Measurements from ENCODE around the gene TRIM61. TPM values are rescaled to one million over a fixed set of nuclear protein-coding genes. Genes with fewer than 3 reads are reported as not detected.
"Not testable (repeated sequence)": the region's sequence is repeated elsewhere in the genome, so short reads cannot be mapped to it uniquely, and the experiment has no call there.

TRIM61 gene
- total RNA-seq = 0.62 TPM

GRCh38 chr4:164977243-164978164 lies at the start of gene TRIM61:
Gene TRIM61, minus strand, starts transcription at chr4:164977657. Its CDS starts 7,655 bp downstream, at chr4:164970002.
- DNase-seq (ENCODE audit: low spot score) = no peak
- ATAC-seq = peak; percentile 80
- intact Hi-C loops (cut with DNase I) = no loop called here

GRCh38 chr4:165025782-165026181 lies 48.3 kb upstream of the TRIM61 start:
- DNase-seq (ENCODE audit: low spot score); intact Hi-C loops (cut with DNase I); ATAC-seq: not testable (repeated sequence)

GRCh38 chr4:165019995-165020394 lies 42.5 kb upstream of the TRIM61 start:
- ATAC-seq; intact Hi-C loops (cut with DNase I); DNase-seq (ENCODE audit: low spot score): not testable (repeated sequence)

GRCh38 chr4:165016971-165017370 lies 39.5 kb upstream of the TRIM61 start:
- DNase-seq (ENCODE audit: low spot score) (no peak), ATAC-seq (no peak)
- intact Hi-C loops (cut with DNase I) = no loop called here

- intact Hi-C loops (cut with DNase I) = no loop called here
- ATAC-seq = no peak
- DNase-seq (ENCODE audit: low spot score) = no peak
Measured at GRCh38 chr4:165013691-165014090, 36.2 kb upstream of the TRIM61 start.

GRCh38 chr4:165011403-165011802 lies 33.9 kb upstream of the TRIM61 start:
- no peak for ATAC-seq
- intact Hi-C loops (cut with DNase I) = no loop called here
- no peak for DNase-seq (ENCODE audit: low spot score)

GRCh38 chr4:165010991-165011390 lies 33.5 kb upstream of the TRIM61 start:
- intact Hi-C loops (cut with DNase I) = no loop called here
- DNase-seq (ENCODE audit: low spot score) = no peak
- no peak for ATAC-seq

GRCh38 chr4:165010487-165010886 lies 33.0 kb upstream of the TRIM61 start:
- intact Hi-C loops (cut with DNase I) = no loop called here
- no peak for ATAC-seq
- DNase-seq (ENCODE audit: low spot score) = no peak

- intact Hi-C loops (cut with DNase I) = no loop called here
- ATAC-seq = no peak
- DNase-seq (ENCODE audit: low spot score) = no peak
Measured at GRCh38 chr4:165009493-165010227, 32.2 kb upstream of the TRIM61 start.

- ATAC-seq (no peak), DNase-seq (ENCODE audit: low spot score) (no peak)
- intact Hi-C loops (cut with DNase I) = no loop called here
Measured at GRCh38 chr4:165006886-165007285, 29.4 kb upstream of the TRIM61 start.

GRCh38 chr4:165006456-165006855 lies 29.0 kb upstream of the TRIM61 start:
- intact Hi-C loops (cut with DNase I) = no loop called here
- ATAC-seq = no peak

GRCh38 chr4:165005352-165005925 lies 28.0 kb upstream of the TRIM61 start:
- no peak for DNase-seq (ENCODE audit: low spot score)
- no peak for ATAC-seq
- intact Hi-C loops (cut with DNase I) = no loop called here

More at GRCh38 chr4:165006456-165006855, 29.0 kb upstream of the TRIM61 start:
- no peak for DNase-seq (ENCODE audit: low spot score)

GRCh38 chr4:165001957-165002356 lies 24.5 kb upstream of the TRIM61 start:
- ATAC-seq; intact Hi-C loops (cut with DNase I): not testable (repeated sequence)

GRCh38 chr4:164998526-164999080 lies 21.1 kb upstream of the TRIM61 start:
- ATAC-seq; intact Hi-C loops (cut with DNase I); DNase-seq (ENCODE audit: low spot score): not testable (repeated sequence)

More at GRCh38 chr4:165001957-165002356, 24.5 kb upstream of the TRIM61 start:
- not testable (repeated sequence) for DNase-seq (ENCODE audit: low spot score)

- intact Hi-C loops (cut with DNase I) = no loop called here
- ATAC-seq = no peak
- no peak for DNase-seq (ENCODE audit: low spot score)
Measured at GRCh38 chr4:164997941-164998340, 20.5 kb upstream of the TRIM61 start.

GRCh38 chr4:164997324-164997723 lies 19.9 kb upstream of the TRIM61 start:
- DNase-seq (ENCODE audit: low spot score) (no peak), ATAC-seq (no peak)
- intact Hi-C loops (cut with DNase I) = no loop called here

- DNase-seq (ENCODE audit: low spot score) = not testable (repeated sequence)
Measured at GRCh38 chr4:164996123-164996522, 18.7 kb upstream of the TRIM61 start.

GRCh38 chr4:164990786-164991185 lies 13.3 kb upstream of the TRIM61 start:
- intact Hi-C loops (cut with DNase I); DNase-seq (ENCODE audit: low spot score); ATAC-seq: not testable (repeated sequence)

More at GRCh38 chr4:164996123-164996522, 18.7 kb upstream of the TRIM61 start:
- ATAC-seq; intact Hi-C loops (cut with DNase I): not testable (repeated sequence)

- DNase-seq (ENCODE audit: low spot score) = no peak
- intact Hi-C loops (cut with DNase I) = no loop called here
- no peak for ATAC-seq
Measured at GRCh38 chr4:164989471-164989870, 12.0 kb upstream of the TRIM61 start.

Measured in sciatic nerve (tissue), 2 donors.